Measurements from ENCODE around the gene EMSY. TPM values are rescaled to one million over a fixed set of nuclear protein-coding genes. Genes with fewer than 3 reads are reported as not detected.
A peak's percentile ranks its signal among the peaks of the same experiment; 100 is the strongest.

Gene EMSY
- total RNA-seq, 1 experiment from 2014 or later = 12.7 TPM

GRCh38 chr11:76455331-76455730 is 10.5 kb downstream of the EMSY start:
- DNase-seq (ENCODE audit: low read depth) = no peak

GRCh38 chr11:76455931-76456330 is 11.1 kb downstream of the EMSY start:
- DNase-seq (ENCODE audit: low read depth) = no peak

- no peak for DNase-seq (ENCODE audit: low read depth)
Observed at GRCh38 chr11:76456571-76456970, 11.8 kb downstream of the EMSY start.

GRCh38 chr11:76459299-76459698 is 14.5 kb downstream of the EMSY start:
- no peak for DNase-seq (ENCODE audit: low read depth)

- no peak for DNase-seq (ENCODE audit: low read depth)
Observed at GRCh38 chr11:76459846-76460245, 15.0 kb downstream of the EMSY start.

GRCh38 chr11:76462317-76462716 is 17.5 kb downstream of the EMSY start:
- no peak for DNase-seq (ENCODE audit: low read depth)

GRCh38 chr11:76465701-76466100 is 20.9 kb downstream of the EMSY start:
- DNase-seq (ENCODE audit: low read depth) = no peak

GRCh38 chr11:76466666-76467065 is 21.8 kb downstream of the EMSY start:
- DNase-seq (ENCODE audit: low read depth) = no peak

- DNase-seq (ENCODE audit: low read depth) = no peak
Observed at GRCh38 chr11:76469141-76469540, 24.3 kb downstream of the EMSY start.

GRCh38 chr11:76471382-76471781 is 26.6 kb downstream of the EMSY start:
- DNase-seq (ENCODE audit: low read depth) = no peak

GRCh38 chr11:76480241-76480640 is 35.4 kb downstream of the EMSY start:
- DNase-seq (ENCODE audit: low read depth) = no peak

- no peak for DNase-seq (ENCODE audit: low read depth)
Observed at GRCh38 chr11:76491644-76492043, 46.8 kb downstream of the EMSY start.

- no peak for DNase-seq (ENCODE audit: low read depth)
Observed at GRCh38 chr11:76493040-76493439, 48.2 kb downstream of the EMSY start.

GRCh38 chr11:76493626-76494539 is 49.1 kb downstream of the EMSY start:
- DNase-seq (ENCODE audit: low read depth) = no peak

GRCh38 chr11:76495019-76495418 is 50.2 kb downstream of the EMSY start:
- no peak for DNase-seq (ENCODE audit: low read depth)

- no peak for DNase-seq (ENCODE audit: low read depth)
Observed at GRCh38 chr11:76496174-76496573, 51.4 kb downstream of the EMSY start.

GRCh38 chr11:76501526-76502202 is 56.8 kb downstream of the EMSY start:
- DNase-seq (ENCODE audit: low read depth) = no peak

GRCh38 chr11:76506833-76507232 is 62.0 kb downstream of the EMSY start:
- DNase-seq (ENCODE audit: low read depth) = no peak

- DNase-seq (ENCODE audit: low read depth) = no peak
Observed at GRCh38 chr11:76510060-76511047, 65.5 kb downstream of the EMSY start.

- DNase-seq (ENCODE audit: low read depth) = peak; percentile 13
Observed at GRCh38 chr11:76512851-76513653, 68.2 kb downstream of the EMSY start.

GRCh38 chr11:76513654-76514034 is 68.8 kb downstream of the EMSY start:
- DNase-seq (ENCODE audit: low read depth) = no peak
